ENCODE results near the gene HAX1. TPM values are rescaled to one million over a fixed set of nuclear protein-coding genes. Genes with fewer than 3 reads are reported as not detected.

The HAX1 gene
- total RNA-seq, 1 experiment from 2014 or later, result 80.4 TPM

DNA sequence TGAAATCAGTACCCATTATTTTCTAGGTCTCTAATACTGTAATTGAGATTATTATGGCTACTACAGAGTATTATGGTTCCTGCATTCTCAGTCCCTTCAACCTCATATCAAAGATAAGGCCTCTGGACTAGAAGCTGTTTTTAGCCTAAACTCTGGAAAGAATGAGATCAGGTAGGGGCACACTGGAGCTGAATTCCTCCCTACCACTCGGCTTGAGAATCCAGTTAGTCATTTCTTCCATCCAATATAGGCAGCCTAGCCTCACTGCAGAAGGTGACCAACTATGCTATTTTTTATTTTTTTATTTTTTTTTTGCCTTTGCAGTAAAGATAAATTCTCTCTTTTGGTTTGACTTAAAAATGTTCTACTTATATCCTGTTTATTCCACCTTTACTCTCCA, 8.0 kb upstream of the HAX1 start:
- H3K9me3 ChIP-seq (ENCODE audit: control insufficient read depth, low read depth, low read length), result no peaks in the 10 kb centered on the region
- H3K9me3 Mint-ChIP-seq, result no peaks in the 10 kb centered on the region
- H3K23me2 ChIP-seq (ENCODE audit: insufficient read length, low read depth, low read length, poor library complexity, severe bottlenecking), result no peaks in the 10 kb centered on the region
- H4K20me1 ChIP-seq (ENCODE audit: control insufficient read depth, insufficient read depth, insufficient read length), result no peaks in the 10 kb centered on the region
- no peak overlapping the region for H3K4me2 ChIP-seq (ENCODE audit: insufficient read depth, insufficient read length, low read length)
- H3K9ac ChIP-seq (ENCODE audit: extremely low read depth, insufficient read length, low read length), result no peak overlapping the region
- no peak overlapping the region for H2BK12ac ChIP-seq (ENCODE audit: insufficient read length, low read depth, low read length)
- H3K27ac Mint-ChIP-seq, result no peak overlapping the region
- no peaks in the 10 kb centered on the region for H3K4me1 Mint-ChIP-seq
- no peak overlapping the region for H2BK5ac ChIP-seq (ENCODE audit: insufficient read length, low read length)
- H2BK120ac ChIP-seq (ENCODE audit: low read depth, low read length, poor library complexity, severe bottlenecking), result no peak overlapping the region
- no CpG with 5 or more reads among the region's 1 CpG for WGBS (ENCODE audit: extremely low coverage, insufficient read length, low lambda C conversion rate)
- no peak for DNase-seq
- H2AFZ ChIP-seq (ENCODE audit: low read length), result no peak overlapping the region
- no peak overlapping the region for H3K4me3 Mint-ChIP-seq
- no peak overlapping the region for H3K18ac ChIP-seq (ENCODE audit: insufficient read length, low read depth, low read length)
- no peaks in the 10 kb centered on the region for H3K27me3 Mint-ChIP-seq (ENCODE audit: low read depth)
- H4K5ac ChIP-seq (ENCODE audit: insufficient read length, low read depth, low read length), result no peak overlapping the region
- no peak overlapping the region for H2AK5ac ChIP-seq (ENCODE audit: insufficient read length, low read length)
- no peak overlapping the region for H3K14ac ChIP-seq (ENCODE audit: insufficient read depth, low read length)
- no peak overlapping the region for H4K8ac ChIP-seq (replicated peaks; ENCODE audit: insufficient read length, low read depth, low read length)
- H3T11ph ChIP-seq (ENCODE audit: low read length), result no peak overlapping the region
- H3K56ac ChIP-seq (ENCODE audit: insufficient read length, low read depth, low read length), result no peak overlapping the region
- H2BK15ac ChIP-seq (ENCODE audit: low read depth, low read length), result no peak overlapping the region
- H3K27me3 ChIP-seq (ENCODE audit: insufficient read depth, low read length), result no peaks in the 10 kb centered on the region
- H3K36me3 Mint-ChIP-seq (ENCODE audit: insufficient read depth in 1 of 3, low read depth in 3 of 3), result peaks cover 41 to 88% (median 70%) of the 10 kb centered on the region in 3 experiments
- H3K4me1 ChIP-seq (ENCODE audit: insufficient read depth, low read length), result no peaks in the 10 kb centered on the region; the same call in 1 of the 2 replicates
- TF ChIP-seq, protein P1, sequence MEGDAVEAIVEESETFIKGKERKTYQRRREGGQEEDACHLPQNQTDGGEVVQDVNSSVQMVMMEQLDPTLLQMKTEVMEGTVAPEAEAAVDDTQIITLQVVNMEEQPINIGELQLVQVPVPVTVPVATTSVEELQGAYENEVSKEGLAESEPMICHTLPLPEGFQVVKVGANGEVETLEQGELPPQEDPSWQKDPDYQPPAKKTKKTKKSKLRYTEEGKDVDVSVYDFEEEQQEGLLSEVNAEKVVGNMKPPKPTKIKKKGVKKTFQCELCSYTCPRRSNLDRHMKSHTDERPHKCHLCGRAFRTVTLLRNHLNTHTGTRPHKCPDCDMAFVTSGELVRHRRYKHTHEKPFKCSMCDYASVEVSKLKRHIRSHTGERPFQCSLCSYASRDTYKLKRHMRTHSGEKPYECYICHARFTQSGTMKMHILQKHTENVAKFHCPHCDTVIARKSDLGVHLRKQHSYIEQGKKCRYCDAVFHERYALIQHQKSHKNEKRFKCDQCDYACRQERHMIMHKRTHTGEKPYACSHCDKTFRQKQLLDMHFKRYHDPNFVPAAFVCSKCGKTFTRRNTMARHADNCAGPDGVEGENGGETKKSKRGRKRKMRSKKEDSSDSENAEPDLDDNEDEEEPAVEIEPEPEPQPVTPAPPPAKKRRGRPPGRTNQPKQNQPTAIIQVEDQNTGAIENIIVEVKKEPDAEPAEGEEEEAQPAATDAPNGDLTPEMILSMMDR (conservative IDR thresholded peaks at IDR 0.05), result no peak
- no peak overlapping the region for H3K4ac ChIP-seq (ENCODE audit: low read depth, low read length)
- no peaks in the 10 kb centered on the region for H3K79me1 ChIP-seq (ENCODE audit: insufficient read depth, low read depth, low read length, poor library complexity, severe bottlenecking)
- no peak overlapping the region for H4K91ac ChIP-seq (ENCODE audit: insufficient read length, low read depth, low read length)
- no peaks in the 10 kb centered on the region for H3K79me2 ChIP-seq (ENCODE audit: insufficient read depth, low read length)
- no peak overlapping the region for H2BK20ac ChIP-seq (ENCODE audit: low read depth, low read length, poor library complexity, severe bottlenecking)
- H3K23ac ChIP-seq (ENCODE audit: insufficient read length, low read depth, low read length), result no peak overlapping the region
- H3K27ac ChIP-seq (ENCODE audit: insufficient read length, low read depth, low read length), result no peak overlapping the region
